GM12874 (cell line): ENCODE results near the gene GIN1.
A peak's percentile ranks its signal among the peaks of the same experiment; 100 is the strongest.

Experiments used
- CTCF ChIP-seq: IDR thresholded peaks from 2 replicates; pipeline ENCODE4 v1.5.1; 2011; ENCODE audit warnings: low read depth, mild to moderate bottlenecking, control low read depth, low read length, moderate library complexity; ENCODE audit not compliant: insufficient read depth

The GIN1 gene

GRCh38 chr5:103119765-103120606 lies at the start of gene GIN1, which contains the start of gene PPIP5K2:
Gene GIN1, minus strand, starts transcription at chr5:103120138. Its CDS starts 11,431 bp downstream, at chr5:103108707.
Gene PPIP5K2, plus strand, starts transcription at chr5:103120301. Its CDS starts 9,289 bp downstream, at chr5:103129590.
- TF ChIP-seq CTCF = no peak

GRCh38 chr5:103166706-103167105 lies 46.8 kb upstream of the GIN1 start:
- TF ChIP-seq CTCF = no peak

- no peak for TF ChIP-seq CTCF
These were observed 31.2 kb upstream of the GIN1 start for GRCh38 chr5:103151156-103151555.

- no peak for TF ChIP-seq CTCF
These were observed 28.3 kb upstream of the GIN1 start for GRCh38 chr5:103148213-103148612.

GRCh38 chr5:103145196-103145595 lies 25.3 kb upstream of the GIN1 start:
- TF ChIP-seq CTCF = no peak

- TF ChIP-seq CTCF = peak; percentile 78
These were observed 19.4 kb upstream of the GIN1 start for GRCh38 chr5:103139264-103139865.

GRCh38 chr5:103138202-103138690 lies 18.3 kb upstream of the GIN1 start:
- TF ChIP-seq CTCF = no peak
